ENCODE measurements around the gene GNAZ.

- no peak for TF ChIP-seq EZH2phosphoT487 (IDR thresholded peaks at IDR 0.05; ENCODE audit: low read length)
- no peak for TF ChIP-seq CTCF (IDR thresholded peaks at IDR 0.05; ENCODE audit: low read length)
- no peak for TF ChIP-seq EZH2 (optimal IDR thresholded peaks at IDR 0.05; ENCODE audit: low read depth, low read length)
These were observed 87.5 kb downstream of the GNAZ start for GRCh38 chr22:23157560-23158515.
